Inferior parietal cortex (tissue), 1 donor: ENCODE measurements around the gene OR5AU1.
"Not testable (repeated sequence)": the region's sequence is repeated elsewhere in the genome, so short reads cannot be mapped to it uniquely, and the experiment has no call there.

ENCODE experiments used
- DNase-seq: peaks from one replicate; pipeline ENCODE4 v3.0.0-alpha.2; 2016; ENCODE audit errors: extremely low spot score

OR5AU1 gene

GRCh38 chr14:21171128-21171527 lies 15.3 kb upstream of the OR5AU1 start:
- DNase-seq: no peak

- no peak for DNase-seq
These were observed 13.7 kb upstream of the OR5AU1 start for GRCh38 chr14:21169573-21169972.

- no peak for DNase-seq
These were observed 12.2 kb upstream of the OR5AU1 start for GRCh38 chr14:21168055-21168454.

- DNase-seq: not testable (repeated sequence)
These were observed 9.8 kb upstream of the OR5AU1 start for GRCh38 chr14:21165670-21166069.

GRCh38 chr14:21165002-21165605 lies 9.2 kb upstream of the OR5AU1 start:
- not testable (repeated sequence) for DNase-seq

GRCh38 chr14:21163871-21164291 lies 8.0 kb upstream of the OR5AU1 start:
- DNase-seq: no peak

GRCh38 chr14:21162081-21162480 lies 6.2 kb upstream of the OR5AU1 start:
- no peak for DNase-seq

GRCh38 chr14:21160061-21160610 lies 4.3 kb upstream of the OR5AU1 start:
- no peak for DNase-seq

- not testable (repeated sequence) for DNase-seq
These were observed 2.3 kb upstream of the OR5AU1 start for GRCh38 chr14:21158175-21158574.

- DNase-seq: no peak
These were observed 6.1 kb downstream of the OR5AU1 start for GRCh38 chr14:21149641-21150367.

- DNase-seq: no peak
These were observed 10.4 kb downstream of the OR5AU1 start for GRCh38 chr14:21145437-21145836.

GRCh38 chr14:21142357-21142756 lies 13.5 kb downstream of the OR5AU1 start:
- DNase-seq: no peak

- no peak for DNase-seq
These were observed 19.8 kb downstream of the OR5AU1 start for GRCh38 chr14:21136024-21136423.

GRCh38 chr14:21133901-21134300 lies 22.0 kb downstream of the OR5AU1 start:
- DNase-seq: no peak

- DNase-seq: no peak
These were observed 32.4 kb downstream of the OR5AU1 start for GRCh38 chr14:21123429-21123828.

- DNase-seq: no peak
These were observed 34.7 kb downstream of the OR5AU1 start for GRCh38 chr14:21121122-21121521.

- DNase-seq: no peak
These were observed 35.2 kb downstream of the OR5AU1 start for GRCh38 chr14:21120686-21121085.

- no peak for DNase-seq
These were observed 36.9 kb downstream of the OR5AU1 start for GRCh38 chr14:21118933-21119332.

- no peak for DNase-seq
These were observed 42.5 kb downstream of the OR5AU1 start for GRCh38 chr14:21113369-21113768.

- no peak for DNase-seq
These were observed 43.6 kb downstream of the OR5AU1 start for GRCh38 chr14:21112255-21112654.

GRCh38 chr14:21109377-21110138 lies 46.3 kb downstream of the OR5AU1 start:
- DNase-seq: no peak

GRCh38 chr14:21108791-21109190 lies 47.1 kb downstream of the OR5AU1 start:
- DNase-seq: no peak
